ENCODE results near the gene PARVB. TPM values are rescaled to one million over a fixed set of nuclear protein-coding genes. Genes with fewer than 3 reads are reported as not detected.

Gene PARVB
- total and polyA plus RNA-seq, 2 donors (not counting 3 experiments of a cell fraction or from before 2014, with no cell fraction given): 155 to 162 TPM

DNA sequence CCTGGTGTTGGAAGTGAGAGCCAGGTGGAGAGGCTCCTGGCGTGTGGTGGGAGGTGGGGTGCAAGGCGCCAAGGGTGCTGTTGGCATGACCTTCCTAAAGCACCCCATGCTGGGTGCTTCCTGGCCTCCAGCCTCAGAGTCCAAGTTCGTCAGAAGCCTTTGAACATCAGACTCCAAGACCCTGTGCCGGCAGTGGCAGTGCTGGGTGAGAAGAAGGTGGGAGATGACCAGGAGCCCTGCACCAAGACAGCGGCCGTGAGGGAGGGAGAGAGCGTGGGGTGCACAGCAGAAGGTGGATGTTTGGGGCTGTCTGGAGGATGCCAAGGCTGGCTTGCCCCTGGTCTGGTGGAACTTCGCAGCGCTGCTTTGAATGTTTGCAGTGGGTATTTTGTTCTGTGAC, 29.7 kb upstream of the PARVB start:
- DNase-seq (ENCODE audit: low read depth, low spot score) (no peak), FAIRE-seq (no peak)
- no peak overlapping the region for H3K27ac ChIP-seq (ENCODE audit: insufficient read depth, low read depth, low read length)
- H3K4me1 ChIP-seq (ENCODE audit: control insufficient read depth, extremely low read depth, insufficient read depth, low read length): peaks cover 6% of the 10 kb centered on the region
- no peak overlapping the region for H2AFZ ChIP-seq (ENCODE audit: low read depth, low read length)
- ChIA-PET POLR2A (no interaction called here), CTCF (interaction anchor here (1.1 to 10.3 kb wide), 6 partner anchors 9 to 633 kb away, joined by 3 to 640 read pairs (median 15); no protein-coding TSS in a partner anchor)
- dilution Hi-C loops (cut with MboI; ENCODE audit: extremely low pct_ligation_motif_present, low sequenced_read_pairs): no loop called here
- peaks cover 17 to 33% of the 10 kb centered on the region in 2 experiments for H3K36me3 ChIP-seq (ENCODE audit: control insufficient read depth in 2 of 2, extremely low read depth in 1 of 2, insufficient read depth in 2 of 2, low read length in 2 of 2)
- H3K27me3 ChIP-seq (ENCODE audit: control insufficient read depth in 2 of 2, insufficient read depth in 2 of 2, low read length in 2 of 2): no peaks in the 10 kb centered on the region
- no peak for TF ChIP-seq JUN (IDR thresholded peaks at IDR 0.05; ENCODE audit: borderline replicate concordance, insufficient read depth, insufficient read length, low read depth)
- TF ChIP-seq, protein P1, sequence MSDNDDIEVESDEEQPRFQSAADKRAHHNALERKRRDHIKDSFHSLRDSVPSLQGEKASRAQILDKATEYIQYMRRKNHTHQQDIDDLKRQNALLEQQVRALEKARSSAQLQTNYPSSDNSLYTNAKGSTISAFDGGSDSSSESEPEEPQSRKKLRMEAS (IDR thresholded peaks at IDR 0.05; ENCODE audit: insufficient read depth, insufficient read length): no peak
- no peak for TF ChIP-seq FOS (IDR thresholded peaks at IDR 0.05; ENCODE audit: borderline replicate concordance, insufficient read depth, low read length)
- TF ChIP-seq GATA2 (IDR thresholded peaks at IDR 0.05; ENCODE audit: insufficient read depth, insufficient read length, low read depth, low read length): no peak
- no peak for TF ChIP-seq EZH2 (IDR thresholded peaks at IDR 0.05; ENCODE audit: borderline replicate concordance, low read depth, low read length, severe bottlenecking)
- no peak for TF ChIP-seq POLR2A (IDR thresholded peaks at IDR 0.05; ENCODE audit: low read depth, low read length)
- TF ChIP-seq, protein P2, sequence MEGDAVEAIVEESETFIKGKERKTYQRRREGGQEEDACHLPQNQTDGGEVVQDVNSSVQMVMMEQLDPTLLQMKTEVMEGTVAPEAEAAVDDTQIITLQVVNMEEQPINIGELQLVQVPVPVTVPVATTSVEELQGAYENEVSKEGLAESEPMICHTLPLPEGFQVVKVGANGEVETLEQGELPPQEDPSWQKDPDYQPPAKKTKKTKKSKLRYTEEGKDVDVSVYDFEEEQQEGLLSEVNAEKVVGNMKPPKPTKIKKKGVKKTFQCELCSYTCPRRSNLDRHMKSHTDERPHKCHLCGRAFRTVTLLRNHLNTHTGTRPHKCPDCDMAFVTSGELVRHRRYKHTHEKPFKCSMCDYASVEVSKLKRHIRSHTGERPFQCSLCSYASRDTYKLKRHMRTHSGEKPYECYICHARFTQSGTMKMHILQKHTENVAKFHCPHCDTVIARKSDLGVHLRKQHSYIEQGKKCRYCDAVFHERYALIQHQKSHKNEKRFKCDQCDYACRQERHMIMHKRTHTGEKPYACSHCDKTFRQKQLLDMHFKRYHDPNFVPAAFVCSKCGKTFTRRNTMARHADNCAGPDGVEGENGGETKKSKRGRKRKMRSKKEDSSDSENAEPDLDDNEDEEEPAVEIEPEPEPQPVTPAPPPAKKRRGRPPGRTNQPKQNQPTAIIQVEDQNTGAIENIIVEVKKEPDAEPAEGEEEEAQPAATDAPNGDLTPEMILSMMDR (IDR thresholded peaks at IDR 0.05; ENCODE audit: extremely low read depth in 1 of 2, insufficient read depth in 1 of 2, low read depth in 1 of 2, low read length in 2 of 2): no peak
- TF ChIP-seq MYC (IDR thresholded peaks at IDR 0.05; ENCODE audit: low read depth, low read length): no peak
- no peak for TF ChIP-seq POLR2AphosphoS5 (IDR thresholded peaks at IDR 0.05; ENCODE audit: insufficient read depth, low read depth, low read length)
- H3K9ac ChIP-seq (replicated peaks; ENCODE audit: extremely low read depth, insufficient read depth, low read length): no peak overlapping the region
- intact Hi-C loops (cut with micrococcal nuclease): loop anchor here (5.0 kb wide), 2 partner anchors 333 to 573 kb away; no protein-coding TSS in a partner anchor
- no peaks in the 10 kb centered on the region for H4K20me1 ChIP-seq (replicated peaks; ENCODE audit: control insufficient read depth, extremely low read depth, insufficient read depth, low read length)
- no peak overlapping the region for H3K4me2 ChIP-seq (ENCODE audit: insufficient read depth, low read length)
- no peak overlapping the region for H3K4me3 ChIP-seq (replicated peaks in 1 of 3; ENCODE audit: insufficient read depth in 1 of 3, low read depth in 1 of 3, low read length in 3 of 3)
- H3K9me1 ChIP-seq (replicated peaks; ENCODE audit: control insufficient read depth, extremely low read depth, insufficient read depth, low read length): no peaks in the 10 kb centered on the region
- peaks cover 3% of the 10 kb centered on the region for H3K79me2 ChIP-seq (ENCODE audit: control insufficient read depth, insufficient read depth, low read length)
- no peaks in the 10 kb centered on the region for H3K9me3 ChIP-seq (replicated peaks; ENCODE audit: control insufficient read depth, insufficient read depth, low read length)
- BruUV-seq (replicated peaks): no TSS peak

Data from endothelial cell of umbilical vein (primary cell).